Activated T-helper 17 cell treated with anti-CD3 and anti-CD28 coated beads, Interleukin-2, amount 50 U/mL, for 72 hours (primary cell): ENCODE measurements around the gene CEP120. TPM values are rescaled to one million over a fixed set of nuclear protein-coding genes. Genes with fewer than 3 reads are reported as not detected.

Source experiments
- total RNA-seq, 2 donors: library from RNA; stranded (reverse); gene quantifications; one replicate each; pipeline ENCODE4 v1.2.3, GENCODE V29; 2022

Gene CEP120
- total RNA-seq, 2 donors from 2014 or later: 20.3 to 34.5 TPM

Other genes with a start within 250 kb of the CEP120 start
- 10 to 100 TPM; 27.6 to 39.5 TPM for gene CSNK1G3, start 88.8 kb upstream of the CEP120 start, total RNA-seq